AG04449 (cell line): Measurements from ENCODE around the gene SLC7A6.

Source experiments
- CTCF ChIA-PET: fragments of 350-600 bp; formaldehyde crosslinking; extraction: SDS; loops from one replicate; lab custom pipeline; 2021; ENCODE audit warnings: antibody characterized with exemption; lab: Yijun Ruan, JAX
- POLR2A ChIA-PET: fragments of 400-600, 350-600 bp; formaldehyde crosslinking; extraction: SDS; loops from one replicate; lab custom pipeline; 2020; ENCODE audit warnings: antibody characterized with exemption, inconsistent platforms; lab: Yijun Ruan, JAX
- DNase-seq: peaks from one replicate; pipeline ENCODE4 v3.0.0-alpha.2; 2010; ENCODE audit warnings: low read depth, low spot score
- H3K4me3 ChIP-seq: 2 replicates; pipeline ENCODE4 v1.5.1; 2011; ENCODE audit warnings: low read depth, mild to moderate bottlenecking, control low read depth, low read length
- TF ChIP-seq, protein P1 (sequence below): IDR thresholded peaks from one replicate; pipeline ENCODE4 v1.5.1; 2011; ENCODE audit warnings: mild to moderate bottlenecking, moderate library complexity, low read length, control low read depth, inconsistent platforms; ENCODE audit not compliant: insufficient read depth; ENCODE audit errors: missing control alignments

SLC7A6 gene

DNA sequence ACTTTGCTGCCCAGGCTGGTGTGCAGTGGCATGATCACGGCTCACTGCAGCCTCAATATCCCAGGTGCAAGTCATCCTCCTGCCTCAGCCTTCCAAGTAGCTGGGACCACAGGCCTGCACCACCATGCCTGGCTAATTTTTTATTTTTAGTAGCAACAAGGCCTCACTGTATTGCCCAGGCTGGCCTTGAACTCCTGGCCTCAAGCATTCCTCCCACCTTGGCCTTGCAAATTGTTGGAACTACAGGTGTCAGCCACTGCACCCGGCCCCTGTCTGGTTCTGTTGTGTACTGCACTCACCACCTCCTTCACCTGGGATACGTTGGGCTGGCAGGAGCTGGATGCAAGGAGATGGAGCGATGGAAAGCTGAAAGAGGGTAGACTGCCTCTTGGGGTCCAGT, 10.6 kb upstream of the SLC7A6 start:
- DNase-seq = no peak
- CTCF ChIA-PET = interaction anchor here (6.0 kb wide), 1 partner anchor 9 kb away, joined by 70 read pairs; the partner anchor contains the start of gene SLC7A6
- no peak overlapping the region for H3K4me3 ChIP-seq
- TF ChIP-seq, protein P1, sequence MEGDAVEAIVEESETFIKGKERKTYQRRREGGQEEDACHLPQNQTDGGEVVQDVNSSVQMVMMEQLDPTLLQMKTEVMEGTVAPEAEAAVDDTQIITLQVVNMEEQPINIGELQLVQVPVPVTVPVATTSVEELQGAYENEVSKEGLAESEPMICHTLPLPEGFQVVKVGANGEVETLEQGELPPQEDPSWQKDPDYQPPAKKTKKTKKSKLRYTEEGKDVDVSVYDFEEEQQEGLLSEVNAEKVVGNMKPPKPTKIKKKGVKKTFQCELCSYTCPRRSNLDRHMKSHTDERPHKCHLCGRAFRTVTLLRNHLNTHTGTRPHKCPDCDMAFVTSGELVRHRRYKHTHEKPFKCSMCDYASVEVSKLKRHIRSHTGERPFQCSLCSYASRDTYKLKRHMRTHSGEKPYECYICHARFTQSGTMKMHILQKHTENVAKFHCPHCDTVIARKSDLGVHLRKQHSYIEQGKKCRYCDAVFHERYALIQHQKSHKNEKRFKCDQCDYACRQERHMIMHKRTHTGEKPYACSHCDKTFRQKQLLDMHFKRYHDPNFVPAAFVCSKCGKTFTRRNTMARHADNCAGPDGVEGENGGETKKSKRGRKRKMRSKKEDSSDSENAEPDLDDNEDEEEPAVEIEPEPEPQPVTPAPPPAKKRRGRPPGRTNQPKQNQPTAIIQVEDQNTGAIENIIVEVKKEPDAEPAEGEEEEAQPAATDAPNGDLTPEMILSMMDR = no peak
- POLR2A ChIA-PET = no interaction called here

DNA sequence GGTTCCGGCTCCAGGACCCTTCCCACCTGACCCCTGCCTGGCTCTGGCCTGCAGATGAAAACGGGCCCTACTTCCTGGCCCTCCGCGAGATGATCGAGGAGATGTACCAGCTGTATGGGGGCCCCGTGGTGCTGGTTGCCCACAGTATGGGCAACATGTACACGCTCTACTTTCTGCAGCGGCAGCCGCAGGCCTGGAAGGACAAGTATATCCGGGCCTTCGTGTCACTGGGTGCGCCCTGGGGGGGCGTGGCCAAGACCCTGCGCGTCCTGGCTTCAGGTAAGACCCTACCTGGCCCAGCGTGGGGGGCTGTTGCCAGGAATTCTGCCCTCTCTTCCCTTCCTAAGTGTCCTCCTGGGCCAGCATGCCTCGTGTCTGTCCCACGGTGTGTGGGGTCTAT, 8.6 kb upstream of the SLC7A6 start:
- ChIA-PET POLR2A (no interaction called here), CTCF (interaction anchor here (1.4 to 6.0 kb wide), 3 partner anchors 7 to 73 kb away, joined by 3 to 70 read pairs (median 8); partner anchors contain the start of gene SLC7A6)
- TF ChIP-seq, protein P1 = no peak
- no peak for DNase-seq
- H3K4me3 ChIP-seq = no peak overlapping the region

DNA sequence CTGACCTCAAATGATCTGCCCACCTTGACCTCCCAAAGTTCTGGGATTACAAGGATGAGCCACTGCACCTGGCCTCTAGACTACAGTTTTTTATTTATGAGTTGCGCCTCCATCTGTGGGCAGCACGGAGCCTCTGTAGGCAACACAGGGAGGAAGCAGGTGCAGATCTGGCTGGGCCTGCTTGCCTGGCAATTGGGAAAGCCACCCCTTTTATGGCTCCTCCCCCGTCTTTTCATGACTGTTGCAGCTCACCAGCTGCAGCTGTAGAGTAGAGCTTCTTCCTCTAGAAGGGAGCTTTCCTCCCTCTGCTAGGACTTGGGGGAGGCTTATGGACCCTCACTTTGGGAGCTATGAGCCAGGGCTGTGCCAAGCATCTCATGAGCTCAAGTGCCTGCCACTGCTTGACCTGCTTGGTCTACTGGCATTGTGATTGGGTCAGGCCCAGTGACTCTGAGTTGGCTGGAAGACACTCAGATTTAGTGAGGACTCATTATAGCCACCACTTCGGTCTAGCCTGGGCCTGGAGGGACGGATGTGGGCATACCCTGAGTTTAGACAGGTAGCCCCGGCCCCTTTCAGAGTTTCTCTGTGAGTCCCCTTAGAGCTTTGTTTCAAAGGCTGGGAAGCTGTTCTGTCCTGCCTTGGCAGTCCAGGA, 6.9 kb upstream of the SLC7A6 start:
- DNase-seq = no peak
- CTCF ChIA-PET = interaction anchor here (1.0 to 8.9 kb wide), 8 partner anchors 8 to 82 kb away, joined by 3 to 374 read pairs (median 4); partner anchors contain the start of gene PLA2G15
- TF ChIP-seq, protein P1 = no peak
- H3K4me3 ChIP-seq = no peak overlapping the region
- POLR2A ChIA-PET = interaction anchor here (0.9 to 1.2 kb wide), 2 partner anchors 20 to 71 kb away, joined by 3 read pairs; no protein-coding TSS in a partner anchor

DNA sequence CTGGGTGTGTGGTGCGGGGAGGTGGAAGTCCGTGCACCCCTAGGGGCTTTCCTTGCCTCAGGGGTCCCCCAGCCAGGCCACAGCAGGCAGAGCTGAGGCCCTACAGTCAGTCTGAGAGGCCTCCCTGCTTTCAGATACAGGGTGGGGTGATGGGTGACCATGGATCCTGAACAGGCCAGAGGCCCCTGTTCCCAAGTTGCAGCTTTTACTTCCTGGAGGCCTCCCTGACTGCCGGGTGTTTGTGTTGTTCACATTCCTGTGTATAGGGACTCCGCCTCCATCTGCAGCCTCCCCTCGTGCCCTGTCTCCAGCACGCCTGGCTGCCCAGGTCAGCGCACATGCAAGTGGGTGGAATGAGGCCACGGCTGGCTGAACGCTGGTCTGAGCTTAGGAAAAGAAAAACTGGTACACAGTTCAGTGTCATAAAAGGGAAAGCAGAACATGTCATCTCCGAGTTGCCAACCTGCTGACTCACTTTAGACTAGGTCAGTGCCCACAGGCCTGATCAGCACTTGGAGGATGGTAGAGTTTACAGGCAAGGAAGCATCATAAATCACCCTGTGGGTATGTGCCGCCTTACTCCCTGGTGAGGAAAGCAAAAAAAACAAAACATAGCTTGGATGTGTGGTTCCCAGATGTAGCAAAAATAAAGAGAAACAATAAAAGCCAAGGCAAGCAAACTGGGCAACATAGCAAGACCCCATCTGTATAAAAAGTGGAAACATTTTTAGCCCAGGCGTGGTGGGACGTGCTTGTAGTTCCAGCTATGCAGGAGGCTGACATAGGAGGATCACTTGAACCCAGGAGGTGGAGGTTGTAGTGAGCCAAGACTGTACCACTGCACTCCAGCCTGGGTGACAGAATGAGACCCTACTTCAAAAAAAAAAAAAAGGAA, 6.2 kb upstream of the SLC7A6 start:
- POLR2A ChIA-PET = interaction anchor here (0.5 to 1.2 kb wide), 4 partner anchors 14 to 203 kb away, joined by 3 read pairs; no protein-coding TSS in a partner anchor

DNA sequence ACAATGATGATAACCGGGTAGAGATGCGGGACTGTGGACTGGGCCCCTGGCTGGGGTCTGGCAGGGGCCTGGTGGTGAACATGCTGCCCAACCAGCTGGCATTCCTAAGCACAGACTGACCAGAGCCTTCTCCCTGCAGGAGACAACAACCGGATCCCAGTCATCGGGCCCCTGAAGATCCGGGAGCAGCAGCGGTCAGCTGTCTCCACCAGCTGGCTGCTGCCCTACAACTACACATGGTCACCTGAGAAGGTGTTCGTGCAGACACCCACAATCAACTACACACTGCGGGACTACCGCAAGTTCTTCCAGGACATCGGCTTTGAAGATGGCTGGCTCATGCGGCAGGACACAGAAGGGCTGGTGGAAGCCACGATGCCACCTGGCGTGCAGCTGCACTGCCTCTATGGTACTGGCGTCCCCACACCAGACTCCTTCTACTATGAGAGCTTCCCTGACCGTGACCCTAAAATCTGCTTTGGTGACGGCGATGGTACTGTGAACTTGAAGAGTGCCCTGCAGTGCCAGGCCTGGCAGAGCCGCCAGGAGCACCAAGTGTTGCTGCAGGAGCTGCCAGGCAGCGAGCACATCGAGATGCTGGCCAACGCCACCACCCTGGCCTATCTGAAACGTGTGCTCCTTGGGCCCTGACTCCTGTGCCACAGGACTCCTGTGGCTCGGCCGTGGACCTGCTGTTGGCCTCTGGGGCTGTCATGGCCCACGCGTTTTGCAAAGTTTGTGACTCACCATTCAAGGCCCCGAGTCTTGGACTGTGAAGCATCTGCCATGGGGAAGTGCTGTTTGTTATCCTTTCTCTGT, 5.1 kb upstream of the SLC7A6 start:
- DNase-seq = no peak
- H3K4me3 ChIP-seq = no peak overlapping the region
- CTCF ChIA-PET = interaction anchor here (1.5 to 8.9 kb wide), 9 partner anchors 11 to 252 kb away, joined by 4 to 374 read pairs (median 34); partner anchors contain the start of genes PLA2G15, PRMT7 and SLC7A6OS
- TF ChIP-seq, protein P1 = no peak
- POLR2A ChIA-PET = no interaction called here

More for the DNA sequence above, 6.2 kb upstream of the SLC7A6 start:
- peak; percentile 31 for DNase-seq
- TF ChIP-seq, protein P1 = no peak
- CTCF ChIA-PET = interaction anchor here (1.0 to 8.9 kb wide), 9 partner anchors 9 to 81 kb away, joined by 3 to 374 read pairs (median 4); partner anchors contain the start of gene PLA2G15
- no peak overlapping the region for H3K4me3 ChIP-seq
